ENCODE data around the gene REPS2.

The REPS2 gene

GRCh38 chrX:17098516-17099247 is 152.2 kb downstream of the REPS2 start:
- DNase-seq: no peak

- no peak for DNase-seq
These were observed 158.0 kb downstream of the REPS2 start for GRCh38 chrX:17104433-17104832.

- no peak for DNase-seq
These were observed 174.4 kb downstream of the REPS2 start for GRCh38 chrX:17120816-17121215.

- no peak for DNase-seq
These were observed 207.5 kb downstream of the REPS2 start for GRCh38 chrX:17154001-17154400.

GRCh38 chrX:17160975-17161374 is 214.5 kb downstream of the REPS2 start:
- no peak for DNase-seq

- DNase-seq: no peak
These were observed 215.5 kb downstream of the REPS2 start for GRCh38 chrX:17161991-17162390.

- no peak for DNase-seq
These were observed 217.6 kb downstream of the REPS2 start for GRCh38 chrX:17164079-17164478.

- no peak for DNase-seq
These were observed 218.5 kb downstream of the REPS2 start for GRCh38 chrX:17164941-17165340.

GRCh38 chrX:17167915-17168314 is 221.5 kb downstream of the REPS2 start:
- no peak for DNase-seq

GRCh38 chrX:17170973-17171372 is 224.5 kb downstream of the REPS2 start:
- no peak for DNase-seq

- no peak for DNase-seq
These were observed 228.2 kb downstream of the REPS2 start for GRCh38 chrX:17174671-17175070.

GRCh38 chrX:17182317-17182716 is 235.9 kb downstream of the REPS2 start:
- no peak for DNase-seq

GRCh38 chrX:17183566-17183965 is 237.1 kb downstream of the REPS2 start:
- DNase-seq: no peak

GRCh38 chrX:17185431-17185830 is 239.0 kb downstream of the REPS2 start:
- DNase-seq: no peak

GRCh38 chrX:17187136-17187756 is 240.8 kb downstream of the REPS2 start:
- no peak for DNase-seq

GRCh38 chrX:17192106-17192505 is 245.6 kb downstream of the REPS2 start:
- DNase-seq: no peak
